ENCODE measurements around the gene C14orf93. TPM values are rescaled to one million over a fixed set of nuclear protein-coding genes. Genes with fewer than 3 reads are reported as not detected.
A peak's percentile ranks its signal among the peaks of the same experiment; 100 is the strongest.

Gene C14orf93
- total RNA-seq, 1 donor from 2014 or later = 12.1 TPM

GRCh38 chr14:23054000-23054811, 44.3 kb upstream of the C14orf93 start:
- Mint-ChIP-seq H3K36me3 (ENCODE audit: unreplicated experiment) (no peaks in the 10 kb centered on the region), H3K4me1 (ENCODE audit: low read depth, unreplicated experiment) (peaks cover 42% of the 10 kb centered on the region), H3K9me3 (ENCODE audit: unreplicated experiment) (peaks cover 11% of the 10 kb centered on the region), H3K27ac (ENCODE audit: unreplicated experiment) (peak overlapping the region; percentile 81), H3K4me3 (ENCODE audit: unreplicated experiment) (peak overlapping the region; percentile 71), H3K27me3 (ENCODE audit: unreplicated experiment) (peaks cover 13% of the 10 kb centered on the region)
- TF ChIP-seq, protein P1, sequence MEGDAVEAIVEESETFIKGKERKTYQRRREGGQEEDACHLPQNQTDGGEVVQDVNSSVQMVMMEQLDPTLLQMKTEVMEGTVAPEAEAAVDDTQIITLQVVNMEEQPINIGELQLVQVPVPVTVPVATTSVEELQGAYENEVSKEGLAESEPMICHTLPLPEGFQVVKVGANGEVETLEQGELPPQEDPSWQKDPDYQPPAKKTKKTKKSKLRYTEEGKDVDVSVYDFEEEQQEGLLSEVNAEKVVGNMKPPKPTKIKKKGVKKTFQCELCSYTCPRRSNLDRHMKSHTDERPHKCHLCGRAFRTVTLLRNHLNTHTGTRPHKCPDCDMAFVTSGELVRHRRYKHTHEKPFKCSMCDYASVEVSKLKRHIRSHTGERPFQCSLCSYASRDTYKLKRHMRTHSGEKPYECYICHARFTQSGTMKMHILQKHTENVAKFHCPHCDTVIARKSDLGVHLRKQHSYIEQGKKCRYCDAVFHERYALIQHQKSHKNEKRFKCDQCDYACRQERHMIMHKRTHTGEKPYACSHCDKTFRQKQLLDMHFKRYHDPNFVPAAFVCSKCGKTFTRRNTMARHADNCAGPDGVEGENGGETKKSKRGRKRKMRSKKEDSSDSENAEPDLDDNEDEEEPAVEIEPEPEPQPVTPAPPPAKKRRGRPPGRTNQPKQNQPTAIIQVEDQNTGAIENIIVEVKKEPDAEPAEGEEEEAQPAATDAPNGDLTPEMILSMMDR (IDR thresholded peaks at IDR 0.05; ENCODE audit: partially characterized antibody, unreplicated experiment) = no peak
- DNase-seq = peak; percentile 62

GRCh38 chr14:23053426-23053825, 43.5 kb upstream of the C14orf93 start:
- peaks cover 14% of the 10 kb centered on the region for H3K27me3 Mint-ChIP-seq (ENCODE audit: unreplicated experiment)
- H3K27ac Mint-ChIP-seq (ENCODE audit: unreplicated experiment) = peak overlapping the region; percentile 81

DNA sequence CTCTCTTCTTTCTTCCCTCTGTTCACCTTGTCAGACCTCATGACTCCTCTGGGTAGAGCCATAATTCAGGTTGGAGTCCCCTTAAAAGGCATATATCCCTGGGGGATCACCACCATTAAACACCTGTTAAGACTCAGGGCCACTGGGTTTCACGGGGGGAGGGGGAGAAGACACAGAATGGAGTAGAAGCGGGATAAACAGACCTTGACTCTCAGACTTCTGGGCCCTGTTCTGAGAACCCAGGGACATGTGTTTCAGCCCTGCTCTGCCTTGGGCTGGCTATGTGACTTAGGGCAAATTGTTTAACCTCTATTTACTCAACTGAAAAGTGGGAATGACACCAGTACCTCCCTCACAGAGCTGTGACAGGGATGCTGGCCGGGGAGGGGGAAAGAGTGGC, 42.7 kb upstream of the C14orf93 start:
- H3K27ac Mint-ChIP-seq (ENCODE audit: unreplicated experiment) = peak overlapping the region; percentile 55
- H3K27me3 Mint-ChIP-seq (ENCODE audit: unreplicated experiment) = peaks cover 12% of the 10 kb centered on the region
- peaks cover 40% of the 10 kb centered on the region for H3K4me1 Mint-ChIP-seq (ENCODE audit: low read depth, unreplicated experiment)
- H3K36me3 Mint-ChIP-seq (ENCODE audit: unreplicated experiment) = peaks cover under 1% of the 10 kb centered on the region
- H3K4me3 Mint-ChIP-seq (ENCODE audit: unreplicated experiment) = peak overlapping the region; percentile 57
- TF ChIP-seq, protein P1 (IDR thresholded peaks at IDR 0.05; ENCODE audit: partially characterized antibody, unreplicated experiment) = no peak
- no peak for DNase-seq
- peaks cover 11% of the 10 kb centered on the region for H3K9me3 Mint-ChIP-seq (ENCODE audit: unreplicated experiment)

More at GRCh38 chr14:23053426-23053825, 43.5 kb upstream of the C14orf93 start:
- TF ChIP-seq, protein P1 (IDR thresholded peaks at IDR 0.05; ENCODE audit: partially characterized antibody, unreplicated experiment) = no peak
- H3K4me3 Mint-ChIP-seq (ENCODE audit: unreplicated experiment) = peak overlapping the region; percentile 21
- H3K9me3 Mint-ChIP-seq (ENCODE audit: unreplicated experiment) = peaks cover 11% of the 10 kb centered on the region
- no peak for DNase-seq
- peaks cover 40% of the 10 kb centered on the region for H3K4me1 Mint-ChIP-seq (ENCODE audit: low read depth, unreplicated experiment)
- no peaks in the 10 kb centered on the region for H3K36me3 Mint-ChIP-seq (ENCODE audit: unreplicated experiment)

DNA sequence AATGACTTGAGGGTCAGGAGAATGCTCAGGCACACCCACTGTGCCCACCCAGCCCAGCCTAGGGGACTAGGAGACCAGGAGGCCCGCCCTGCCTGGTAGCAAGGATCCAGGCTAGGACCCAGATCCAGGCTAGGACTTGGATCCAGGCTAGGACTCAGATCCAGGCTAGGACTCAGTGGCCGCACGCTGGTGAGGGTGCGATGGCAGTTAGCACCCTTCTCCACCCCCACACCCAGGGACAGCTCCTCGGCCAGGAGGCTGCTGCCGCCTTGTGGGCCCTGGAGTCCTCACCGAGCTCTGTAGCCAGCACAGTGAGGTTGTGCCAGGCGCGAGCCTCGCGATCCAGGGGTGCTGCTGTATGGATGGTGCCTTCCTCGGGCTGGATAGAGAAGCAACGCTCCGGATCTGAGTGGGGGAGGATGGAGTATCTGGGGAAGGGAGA, 42.3 kb upstream of the C14orf93 start:
- Mint-ChIP-seq H3K27ac (ENCODE audit: unreplicated experiment) (peak overlapping the region; percentile 14), H3K27me3 (ENCODE audit: unreplicated experiment) (peaks cover 13% of the 10 kb centered on the region), H3K36me3 (ENCODE audit: unreplicated experiment) (peaks cover 5% of the 10 kb centered on the region), H3K9me3 (ENCODE audit: unreplicated experiment) (peaks cover 15% of the 10 kb centered on the region), H3K4me3 (ENCODE audit: unreplicated experiment) (peak overlapping the region; percentile 57), H3K4me1 (ENCODE audit: low read depth, unreplicated experiment) (peaks cover 45% of the 10 kb centered on the region)
- TF ChIP-seq, protein P1 (IDR thresholded peaks at IDR 0.05; ENCODE audit: partially characterized antibody, unreplicated experiment) = no peak
- no peak for DNase-seq
